NCI-H510A (cell line): ENCODE data around the gene GAD1.

Source experiments
- DNase-seq: peaks from one replicate; lab custom pipeline; 2025; lab: John Stamatoyannopoulos, UW

Gene GAD1

DNA sequence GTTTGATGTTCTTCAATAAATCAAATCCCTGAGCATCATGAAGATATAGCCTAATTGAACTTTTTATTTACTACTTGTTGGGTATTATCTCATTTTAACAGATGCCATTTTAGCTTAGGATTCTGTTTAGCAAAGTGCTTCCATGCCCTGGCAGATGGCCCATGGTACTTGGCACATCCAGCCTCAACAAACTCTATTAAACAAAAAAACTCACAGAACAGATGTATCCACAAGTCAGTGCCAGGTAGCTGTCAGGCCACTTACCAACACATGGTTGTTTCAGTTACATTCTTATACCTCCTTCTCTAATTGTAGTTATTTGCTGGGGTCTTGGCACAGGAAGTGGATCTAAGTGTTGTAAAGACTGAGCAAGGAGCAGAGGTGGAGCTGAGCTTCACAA is 29.6 kb downstream of the GAD1 start:
- no peak for DNase-seq

DNA sequence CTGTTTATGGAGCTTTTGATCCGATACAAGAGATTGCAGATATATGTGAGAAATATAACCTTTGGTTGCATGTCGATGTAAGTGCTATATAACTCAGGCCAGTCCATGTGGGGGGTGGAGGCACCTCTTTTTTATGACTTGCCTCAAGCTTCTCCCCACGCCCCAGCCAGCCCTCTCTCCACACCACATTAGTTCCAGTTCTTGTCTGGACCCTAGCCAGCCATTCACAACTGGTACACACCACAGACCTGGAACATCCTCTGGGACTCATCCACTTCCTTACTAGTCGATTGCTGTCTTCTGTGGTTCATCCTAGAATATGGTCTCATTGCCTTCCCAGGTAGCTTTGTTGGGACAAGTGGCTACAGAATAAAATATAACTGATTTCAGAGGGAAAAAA is 31.0 kb downstream of the GAD1 start:
- DNase-seq: no peak

DNA sequence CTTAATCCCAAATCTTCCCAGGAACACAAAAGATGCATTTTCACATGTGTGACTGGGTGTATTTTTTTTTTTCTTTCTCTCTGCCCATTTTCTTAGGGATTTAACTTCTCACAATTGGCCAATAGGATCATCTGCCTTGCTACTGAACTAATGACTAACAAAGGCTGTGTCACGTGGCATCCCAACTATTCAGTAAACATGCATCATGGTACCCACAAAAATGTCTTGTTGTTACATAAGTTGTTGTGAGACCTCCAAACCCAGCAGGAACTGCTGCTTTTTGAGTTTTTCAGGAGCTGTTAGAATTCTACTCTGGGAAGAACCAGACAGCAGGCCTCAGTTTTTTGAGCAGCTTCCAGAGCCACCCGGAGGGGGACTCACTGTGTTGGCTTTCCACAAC is 31.9 kb downstream of the GAD1 start:
- no peak for DNase-seq

DNA sequence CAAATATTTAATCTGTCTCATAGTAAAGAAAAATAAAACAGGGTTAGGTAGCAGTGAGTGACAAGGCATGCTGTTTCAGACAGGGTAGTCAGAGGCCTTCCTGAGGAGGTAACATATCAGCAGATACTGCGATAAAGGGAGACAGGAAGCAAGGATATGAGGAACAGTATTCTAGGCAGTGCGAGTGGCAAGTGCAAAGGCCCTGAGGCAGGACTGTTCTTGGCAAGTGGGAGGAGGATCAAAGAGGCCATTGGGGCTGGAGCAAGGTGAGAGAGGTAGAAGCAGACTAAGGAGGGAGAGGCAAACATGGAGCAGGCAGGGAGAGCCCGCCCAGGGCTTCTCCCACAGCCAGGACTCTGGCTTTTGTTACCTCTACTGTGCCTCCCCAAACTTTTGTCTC is 33.6 kb downstream of the GAD1 start:
- DNase-seq: no peak

DNA sequence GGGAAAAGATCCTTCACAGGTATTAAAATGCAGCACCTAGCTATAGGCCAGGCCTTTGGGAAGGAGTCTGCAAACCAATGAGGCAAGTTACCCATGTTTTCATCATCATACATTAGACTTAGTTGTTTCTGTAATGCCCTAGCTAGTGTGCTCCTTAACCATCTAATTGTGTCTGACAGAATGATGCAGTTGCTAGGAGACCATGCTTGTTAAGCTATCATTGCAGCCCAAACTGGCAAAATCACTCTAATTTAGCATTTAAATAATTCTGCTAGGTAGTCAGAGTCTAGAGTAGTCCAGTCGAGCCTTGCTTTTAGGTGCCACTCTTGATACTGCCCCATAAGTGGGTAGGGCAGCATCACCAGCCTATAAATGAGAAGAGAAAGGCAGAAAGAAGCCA is 34.9 kb downstream of the GAD1 start:
- no peak for DNase-seq

DNA sequence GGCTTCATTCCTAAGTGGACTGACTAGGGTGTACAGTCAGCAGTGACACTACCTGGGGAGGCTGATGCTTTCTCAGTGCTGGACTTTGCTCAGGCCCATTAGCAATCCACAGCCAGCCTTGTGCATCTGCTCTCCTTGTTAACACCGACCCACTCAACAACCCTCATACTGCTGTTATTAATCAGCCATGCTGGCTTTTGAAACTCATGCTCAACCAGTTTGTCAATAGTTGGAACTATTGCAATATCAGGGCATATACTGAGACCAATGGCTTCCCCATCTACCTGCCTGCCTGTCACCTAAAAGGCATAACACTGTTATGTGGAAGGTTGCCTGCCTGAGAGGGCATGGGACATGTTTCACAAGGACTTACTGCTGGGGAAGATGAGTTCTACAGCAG is 39.4 kb downstream of the GAD1 start:
- DNase-seq: no peak

DNA sequence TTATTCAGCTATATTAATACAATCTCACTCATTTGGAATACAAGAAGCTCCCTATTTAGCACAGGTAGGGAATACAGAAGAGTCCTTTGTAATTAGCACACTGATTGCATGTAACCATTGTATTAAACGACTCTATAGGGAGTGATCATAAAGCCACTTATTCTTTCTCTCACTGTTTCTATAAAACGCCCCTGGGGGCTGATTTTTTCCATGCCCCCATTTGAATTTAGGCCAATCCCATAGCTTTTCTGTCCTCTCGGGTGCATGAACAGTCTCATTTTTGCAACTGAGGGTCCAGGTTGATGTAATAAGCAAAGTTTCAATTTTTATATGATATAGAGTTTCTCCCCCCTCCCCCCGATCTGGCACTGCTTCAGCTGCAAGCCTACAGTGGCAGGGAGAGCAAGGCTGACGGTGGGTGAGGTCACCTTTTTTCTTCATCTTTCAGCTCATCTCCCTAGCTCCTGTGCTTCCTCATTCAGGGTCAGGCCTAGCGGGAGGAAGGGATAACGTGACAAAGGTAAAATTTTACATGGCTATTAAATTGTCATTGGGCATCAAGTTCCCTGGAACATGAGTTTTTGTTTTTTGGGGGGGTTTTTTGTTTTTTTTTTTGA is 45.7 kb downstream of the GAD1 start:
- no peak for DNase-seq

DNA sequence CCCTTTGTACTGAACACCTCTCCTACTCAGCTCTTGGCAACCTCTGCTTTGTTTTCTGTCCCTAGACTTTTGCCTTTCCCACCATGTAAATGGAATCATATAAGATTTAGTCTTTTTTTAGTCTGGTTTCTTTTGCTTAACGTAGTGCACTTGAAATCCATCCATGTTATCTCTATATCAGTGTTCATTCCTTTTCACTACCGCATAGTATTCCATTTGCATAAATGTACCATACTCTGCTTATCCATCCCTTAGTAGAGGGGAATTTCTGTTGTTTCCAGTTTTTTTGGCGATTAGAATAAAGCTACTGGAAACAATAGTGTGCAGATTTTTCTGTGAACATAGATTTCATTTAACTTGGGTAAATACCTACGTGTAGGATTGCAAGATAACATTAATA is 46.4 kb downstream of the GAD1 start:
- DNase-seq: no peak

DNA sequence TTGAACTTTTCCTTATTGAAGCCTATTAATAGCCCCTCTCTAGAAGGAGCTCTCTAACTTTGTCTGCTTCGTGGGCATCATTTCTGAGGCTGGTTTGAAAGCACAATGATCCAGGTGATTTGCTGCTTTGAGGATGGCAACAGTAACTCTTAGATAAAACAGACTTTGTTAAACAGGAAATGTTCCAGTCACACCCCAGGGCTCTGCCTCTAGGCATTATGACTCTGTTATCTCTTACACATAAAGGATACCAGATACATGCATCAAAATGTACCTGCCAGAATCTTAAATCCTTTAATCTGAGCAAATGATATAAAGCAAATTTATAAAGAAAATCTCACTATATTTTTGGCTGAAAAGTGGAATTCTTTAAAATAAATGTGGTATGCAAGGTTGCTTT is 52.3 kb downstream of the GAD1 start:
- no peak for DNase-seq

DNA sequence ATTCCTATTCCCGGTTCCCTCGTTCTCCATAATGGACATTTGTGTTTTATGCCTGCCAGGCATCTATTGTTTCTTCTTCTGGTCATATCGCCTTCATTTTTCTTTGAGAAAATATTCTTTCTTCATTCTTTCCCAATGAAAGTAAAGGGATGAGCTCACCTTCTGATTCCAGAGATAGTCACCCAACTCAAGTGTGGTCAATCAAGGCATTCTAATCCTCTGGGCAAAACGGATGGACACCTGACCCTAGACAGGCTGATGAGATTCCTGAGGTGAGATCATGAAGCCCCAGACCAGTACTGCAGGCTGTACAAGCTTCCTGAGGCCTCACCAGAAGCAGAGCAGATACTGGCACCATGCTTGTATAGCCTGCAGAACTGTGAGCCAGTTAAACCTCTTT is 52.8 kb downstream of the GAD1 start:
- no peak for DNase-seq

DNA sequence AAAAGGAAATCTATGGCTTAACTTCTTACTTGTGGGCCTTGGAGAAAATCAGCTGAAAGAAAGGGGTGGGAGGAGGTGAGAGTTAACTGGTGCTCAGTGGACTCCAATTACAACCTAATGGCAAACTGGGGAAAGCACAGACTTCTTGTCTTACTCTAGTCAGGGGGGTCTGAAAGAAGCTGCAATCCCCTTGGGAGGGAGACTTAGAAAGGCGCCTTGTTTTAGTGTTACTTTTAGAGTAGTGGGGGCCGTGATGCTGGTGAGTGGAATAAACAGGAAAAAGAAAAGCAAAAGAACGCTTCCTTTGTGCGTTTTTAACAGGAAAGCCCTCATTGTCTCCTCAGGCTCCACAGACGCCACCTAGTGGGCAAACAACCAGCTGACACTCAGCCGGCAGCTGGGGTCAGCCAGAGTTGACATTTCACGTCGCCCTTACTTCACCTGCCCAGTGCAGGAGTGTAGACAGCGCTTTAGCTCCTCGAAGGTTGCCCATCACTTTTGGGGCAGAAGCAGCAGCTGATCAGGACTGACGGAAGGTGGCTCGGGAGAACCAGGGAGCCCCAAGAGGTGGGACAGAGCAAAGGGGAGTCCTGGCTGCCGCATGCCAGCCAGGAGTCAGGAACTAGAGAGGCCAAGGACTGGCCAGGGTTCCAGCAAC is 56.5 kb downstream of the GAD1 start:
- peak; percentile 60 for DNase-seq

DNA sequence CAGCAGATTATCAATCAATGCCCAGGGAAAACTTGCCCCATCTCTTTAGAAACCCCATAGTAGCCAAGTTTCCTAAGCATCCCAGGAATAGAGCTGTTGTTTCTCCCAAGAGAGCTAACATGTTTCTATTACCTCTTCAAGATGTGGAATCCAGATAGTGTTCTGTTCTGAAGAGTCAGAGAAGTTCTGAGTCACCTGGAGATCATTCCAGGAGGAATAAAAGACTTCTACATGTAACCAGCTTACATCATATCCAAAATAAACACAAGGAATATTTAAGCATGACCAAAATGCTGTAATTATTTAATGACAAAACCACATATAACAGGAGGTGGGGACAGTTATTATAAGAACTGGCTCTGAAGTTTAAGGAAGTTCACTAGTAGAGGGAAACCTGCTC is 61.4 kb downstream of the GAD1 start:
- DNase-seq: no peak

DNA sequence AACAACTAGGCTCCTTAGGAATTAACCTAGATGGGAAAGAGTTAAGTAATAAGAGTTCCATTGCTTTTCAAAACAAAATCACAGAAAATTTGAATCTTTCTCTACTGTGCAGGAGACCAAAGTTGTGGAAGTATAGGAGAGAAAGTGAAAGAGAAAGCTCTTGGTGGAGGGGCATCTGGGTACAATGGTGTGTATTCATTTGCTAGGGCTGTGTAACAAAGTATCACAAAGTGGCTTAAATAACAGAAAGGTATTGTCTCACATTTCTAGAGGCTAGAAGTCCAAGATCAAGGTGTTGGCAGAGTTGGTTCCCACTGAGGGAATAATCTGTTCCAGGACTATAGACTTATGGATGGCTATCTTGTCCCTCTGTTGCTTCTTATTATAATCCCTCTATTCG is 61.8 kb downstream of the GAD1 start:
- DNase-seq: no peak

DNA sequence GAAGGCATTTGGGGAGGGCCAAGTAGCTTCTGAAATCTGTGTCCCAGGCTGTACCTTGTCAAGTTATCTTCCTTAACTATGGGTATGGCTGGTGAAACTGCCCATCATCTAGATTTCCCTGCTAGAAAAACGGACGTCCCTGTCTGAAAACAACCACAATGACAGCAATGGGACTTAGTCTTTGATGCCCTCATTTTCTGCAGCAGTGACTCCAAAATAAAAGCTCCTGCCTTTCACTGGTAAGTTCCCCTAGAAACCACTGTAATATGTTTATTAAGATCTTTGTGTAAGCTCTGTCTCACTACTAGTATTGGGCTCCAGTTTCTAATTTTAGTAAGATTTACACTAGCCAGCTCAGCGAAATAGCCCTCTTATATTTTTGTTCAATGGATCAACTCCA is 65.2 kb downstream of the GAD1 start:
- DNase-seq: no peak

DNA sequence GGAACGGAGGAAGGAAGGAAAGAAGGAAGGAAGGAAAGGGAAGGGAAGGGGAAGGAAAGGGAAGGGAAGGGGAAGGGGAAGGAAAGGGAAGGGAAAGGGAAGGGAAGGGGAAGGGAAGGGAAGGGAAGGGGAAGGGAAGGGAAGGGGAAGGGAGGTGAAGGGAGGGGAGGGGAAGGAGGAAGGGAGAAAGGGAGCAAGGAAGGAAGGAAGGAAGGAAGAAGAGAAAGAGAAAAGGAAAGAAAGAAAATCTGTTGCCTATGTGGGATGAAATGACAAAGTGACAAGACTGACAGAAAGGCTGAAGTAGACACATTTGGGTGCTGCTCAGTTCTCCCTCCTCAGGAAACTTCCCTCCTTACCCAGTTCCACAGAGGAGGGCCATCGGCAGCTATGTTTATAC is 66.1 kb downstream of the GAD1 start:
- no peak for DNase-seq

DNA sequence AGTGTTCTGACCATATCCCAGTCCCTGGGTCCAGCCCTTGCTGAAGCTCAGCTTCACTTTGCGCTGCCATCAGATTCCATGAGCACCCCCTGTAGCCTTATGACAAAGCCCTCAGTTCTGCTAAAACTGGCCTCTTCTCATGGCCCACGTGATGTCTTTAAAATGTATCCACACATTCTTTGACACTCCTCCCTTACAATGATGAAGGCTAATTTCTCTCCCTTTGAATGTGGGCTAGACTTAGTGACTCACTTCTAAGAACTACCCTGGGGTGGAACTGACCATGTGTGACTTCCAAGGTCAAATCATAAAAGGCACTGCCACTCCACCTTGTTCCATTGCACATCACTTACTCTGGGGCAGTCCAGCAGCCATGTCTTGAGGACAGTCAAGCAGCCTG is 67.0 kb downstream of the GAD1 start:
- DNase-seq: no peak

DNA sequence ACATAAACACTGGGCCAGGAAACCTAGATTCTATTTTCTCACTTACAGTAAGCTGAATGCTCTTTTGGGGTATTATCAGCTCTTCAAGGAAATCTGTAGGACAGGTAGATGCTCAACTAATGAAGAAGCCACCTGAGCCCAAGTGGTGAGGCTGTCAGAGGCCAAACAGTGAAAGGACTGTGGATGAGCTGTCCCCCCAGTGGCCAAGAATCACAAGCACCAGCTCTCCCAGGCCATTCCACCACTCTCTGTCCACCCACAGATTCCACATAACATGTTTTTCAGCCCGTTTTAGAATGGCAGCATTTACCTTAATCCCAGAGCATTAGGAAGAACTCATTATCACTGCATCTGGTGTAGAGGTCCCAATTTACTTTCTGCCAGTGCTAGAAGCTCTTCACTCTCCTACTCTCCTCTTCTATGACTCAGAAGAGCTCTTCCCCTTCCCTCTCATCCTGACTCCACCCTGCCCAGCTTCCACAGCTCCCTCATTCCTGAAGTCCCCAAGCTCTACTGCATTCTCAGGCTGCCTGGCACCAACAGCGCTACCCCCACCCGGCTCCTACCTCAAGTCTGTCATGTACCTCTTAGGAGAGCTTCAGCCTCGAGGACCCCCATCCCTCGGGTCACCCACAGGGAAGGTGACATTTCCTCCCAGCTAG is 68.6 kb downstream of the GAD1 start:
- DNase-seq: no peak

DNA sequence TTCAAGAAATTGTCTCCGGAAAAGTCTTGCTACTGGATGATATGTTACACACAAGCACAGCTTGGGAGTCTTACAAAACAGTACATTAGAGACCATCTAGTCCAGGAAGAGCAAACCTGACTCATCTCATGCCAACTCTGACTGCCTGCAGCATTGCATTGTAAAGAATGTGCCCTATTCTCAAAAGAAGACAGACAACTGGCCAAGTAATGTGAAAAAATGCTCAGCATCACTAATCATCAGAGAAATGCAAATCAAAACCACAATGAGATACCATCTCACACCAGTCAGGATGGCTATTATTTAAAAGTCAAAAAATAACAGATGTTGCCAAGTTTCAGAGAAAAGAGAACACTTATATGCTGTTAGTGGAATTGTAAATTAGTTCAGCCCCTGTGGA is 69.7 kb downstream of the GAD1 start:
- no peak for DNase-seq

DNA sequence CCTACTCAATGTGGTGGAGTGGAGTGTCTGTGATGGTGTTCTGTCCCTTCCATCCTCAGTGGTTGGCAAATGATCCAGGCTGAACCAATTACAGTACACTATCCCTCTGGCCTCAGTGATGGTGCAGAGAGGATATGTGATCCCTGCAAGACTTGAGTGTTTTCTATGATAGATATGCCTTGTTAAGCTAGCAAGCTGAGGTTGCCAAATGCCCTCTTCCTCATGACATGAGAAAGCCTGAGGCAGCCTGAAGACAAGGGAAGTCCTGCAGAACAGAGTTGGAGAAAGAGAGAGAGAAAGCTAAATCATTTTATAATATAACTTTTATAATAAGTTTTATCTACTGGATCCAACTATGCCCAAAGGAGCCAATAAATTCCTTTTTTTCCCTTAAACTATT is 70.8 kb downstream of the GAD1 start:
- no peak for DNase-seq

DNA sequence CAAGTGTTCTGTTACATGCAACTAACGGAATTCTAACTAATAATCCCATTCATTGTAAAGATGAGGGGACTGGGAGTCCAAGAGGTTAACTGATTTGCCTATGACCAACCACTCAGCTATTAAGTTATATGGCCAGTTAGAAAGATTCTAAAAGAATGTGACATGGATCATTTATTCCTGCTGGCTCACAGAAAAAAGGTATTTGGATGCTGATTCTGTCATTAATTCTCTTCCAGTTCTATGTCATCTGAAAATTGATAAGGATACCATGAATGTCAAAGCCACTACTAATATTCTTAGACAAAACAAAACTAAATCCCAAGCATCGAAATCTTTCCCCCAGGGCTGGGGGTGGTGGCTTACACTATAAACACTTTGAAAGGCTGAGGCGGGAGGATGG is 71.2 kb downstream of the GAD1 start:
- DNase-seq: no peak

DNA sequence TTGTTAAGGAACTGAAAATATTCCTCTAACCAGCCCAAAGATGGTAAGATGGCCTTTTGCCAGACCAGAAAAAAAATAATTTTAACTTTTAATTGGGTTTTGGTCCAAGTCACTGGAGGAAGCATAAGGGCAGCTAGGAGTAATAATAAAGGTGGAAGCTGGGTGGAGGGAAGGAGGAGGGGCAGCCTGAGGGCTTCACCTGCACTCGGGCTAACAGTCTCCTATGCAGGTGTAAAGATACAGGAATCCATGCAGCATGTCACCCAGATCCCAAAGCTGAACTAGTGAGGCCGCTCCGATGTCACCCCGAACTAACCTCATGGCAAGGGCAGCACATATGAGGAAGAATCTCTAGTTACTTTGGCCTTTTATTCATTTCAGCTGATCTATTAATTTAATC is 75.2 kb downstream of the GAD1 start:
- no peak for DNase-seq

DNA sequence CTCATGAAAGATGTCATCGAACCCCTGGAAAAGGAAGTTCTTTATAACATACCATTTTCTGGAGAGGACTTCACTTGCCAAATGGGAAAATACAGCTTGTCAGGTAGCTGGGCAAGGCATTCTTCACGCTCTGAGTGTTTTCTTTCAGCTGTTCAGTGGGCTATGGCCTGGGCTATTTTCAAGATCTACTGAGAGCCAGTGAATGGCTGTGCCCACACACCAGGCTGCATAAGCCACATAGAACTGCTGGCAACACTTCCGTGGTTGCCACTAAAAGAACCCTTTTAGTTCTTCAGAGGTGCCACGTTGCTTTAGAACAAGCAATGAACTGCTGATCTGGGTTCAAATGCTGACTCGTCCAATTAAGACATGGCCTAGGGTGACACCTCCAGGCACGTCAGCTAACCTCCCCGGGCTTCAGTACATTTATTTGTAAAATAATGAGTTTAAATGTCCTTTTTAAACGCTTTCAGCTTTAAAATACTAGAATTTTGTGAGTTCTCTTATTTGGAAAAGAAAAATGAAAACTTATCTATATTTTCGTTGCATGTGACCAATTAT is 75.8 kb downstream of the GAD1 start:
- no peak for DNase-seq

DNA sequence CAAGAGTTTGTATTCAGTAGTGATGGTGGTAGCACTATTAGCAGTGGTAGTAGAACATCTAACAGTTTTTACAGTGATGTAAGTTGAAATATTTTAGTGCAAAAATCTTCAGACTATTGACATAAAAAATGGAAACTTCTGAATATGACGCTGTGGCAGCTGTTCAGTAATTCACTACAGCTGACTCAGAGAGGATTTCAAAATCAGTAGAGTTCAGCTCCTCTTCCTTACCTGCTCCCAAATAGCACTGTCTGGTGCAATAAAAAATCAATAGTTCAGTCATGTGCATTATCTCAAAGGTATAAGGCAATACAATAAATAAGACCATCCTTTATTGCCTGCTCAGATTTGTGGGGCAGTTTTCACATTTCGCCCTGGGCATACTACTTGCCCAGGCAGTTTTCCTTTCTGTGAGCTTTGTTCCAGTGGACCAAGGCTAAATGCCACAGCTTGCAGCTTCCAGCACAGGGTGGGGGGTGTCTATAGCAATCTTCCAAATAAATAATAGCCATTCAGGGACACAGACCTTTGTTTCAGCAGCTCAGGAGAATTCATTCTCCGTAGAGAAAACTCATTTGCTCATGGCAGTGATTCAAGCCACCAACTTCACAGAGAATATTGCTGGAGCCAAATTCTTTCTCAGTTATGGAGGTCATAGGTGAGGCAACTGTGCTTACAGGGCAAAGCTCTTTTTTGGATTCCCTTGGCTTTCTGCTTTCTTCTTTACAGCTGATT is 78.5 kb downstream of the GAD1 start:
- no peak for DNase-seq
